Fibroblast of mammary gland (primary cell): ENCODE results near the gene TIMP3.

Experiments
- DNase-seq: peaks from one replicate; pipeline ENCODE4 v3.0.0-alpha.2; 2010; ENCODE audit warnings: low read depth
- H3K4me3 ChIP-seq: 2 replicates; pipeline ENCODE4 v1.5.1; 2011; ENCODE audit warnings: low read depth, mild to moderate bottlenecking, low read length, moderate library complexity; ENCODE audit not compliant: control insufficient read depth
- TF ChIP-seq, protein P1 (sequence below): conservative IDR thresholded peaks from 2 replicates; pipeline ENCODE4 v1.5.1; 2011; ENCODE audit warnings: low read depth, low read length, inconsistent platforms; ENCODE audit not compliant: control insufficient read depth, insufficient read depth

TIMP3 gene

DNA sequence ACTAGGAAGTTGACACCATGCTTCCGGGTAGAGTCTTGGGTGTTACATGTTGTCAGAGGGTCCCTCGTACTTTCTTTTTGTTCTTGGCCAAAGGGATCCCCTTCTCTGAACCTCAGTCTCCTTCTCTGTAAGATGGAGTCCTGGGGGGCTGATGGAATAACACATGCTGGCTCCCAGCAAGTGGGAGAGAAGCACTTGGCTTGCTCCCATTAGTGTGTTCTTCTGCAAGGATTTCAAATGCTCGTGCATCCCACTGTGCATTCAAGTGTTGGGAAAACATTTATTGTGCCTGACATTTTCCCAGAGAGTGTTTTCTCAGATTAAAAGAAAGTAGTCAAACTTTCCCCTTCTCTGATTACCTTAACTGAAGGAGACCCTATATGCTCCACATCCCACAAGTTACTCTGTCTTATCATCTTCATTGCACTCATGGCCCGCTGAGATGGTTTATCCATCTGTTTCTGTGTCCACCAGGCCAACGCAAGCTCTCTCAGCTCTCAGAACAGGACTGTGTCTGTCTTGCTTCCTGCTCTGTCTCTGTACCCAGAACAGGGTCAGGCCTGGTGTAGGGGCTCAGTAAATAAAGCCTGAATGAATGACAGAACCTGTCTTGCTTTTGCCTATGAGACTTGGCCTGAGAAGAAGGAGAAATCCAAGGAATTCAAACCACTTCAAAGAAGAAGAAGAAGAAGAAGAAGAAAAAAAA, 16.0 kb upstream of the TIMP3 start:
- TF ChIP-seq, protein P1, sequence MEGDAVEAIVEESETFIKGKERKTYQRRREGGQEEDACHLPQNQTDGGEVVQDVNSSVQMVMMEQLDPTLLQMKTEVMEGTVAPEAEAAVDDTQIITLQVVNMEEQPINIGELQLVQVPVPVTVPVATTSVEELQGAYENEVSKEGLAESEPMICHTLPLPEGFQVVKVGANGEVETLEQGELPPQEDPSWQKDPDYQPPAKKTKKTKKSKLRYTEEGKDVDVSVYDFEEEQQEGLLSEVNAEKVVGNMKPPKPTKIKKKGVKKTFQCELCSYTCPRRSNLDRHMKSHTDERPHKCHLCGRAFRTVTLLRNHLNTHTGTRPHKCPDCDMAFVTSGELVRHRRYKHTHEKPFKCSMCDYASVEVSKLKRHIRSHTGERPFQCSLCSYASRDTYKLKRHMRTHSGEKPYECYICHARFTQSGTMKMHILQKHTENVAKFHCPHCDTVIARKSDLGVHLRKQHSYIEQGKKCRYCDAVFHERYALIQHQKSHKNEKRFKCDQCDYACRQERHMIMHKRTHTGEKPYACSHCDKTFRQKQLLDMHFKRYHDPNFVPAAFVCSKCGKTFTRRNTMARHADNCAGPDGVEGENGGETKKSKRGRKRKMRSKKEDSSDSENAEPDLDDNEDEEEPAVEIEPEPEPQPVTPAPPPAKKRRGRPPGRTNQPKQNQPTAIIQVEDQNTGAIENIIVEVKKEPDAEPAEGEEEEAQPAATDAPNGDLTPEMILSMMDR, result no peak
- H3K4me3 ChIP-seq, result no peak overlapping the region

DNA sequence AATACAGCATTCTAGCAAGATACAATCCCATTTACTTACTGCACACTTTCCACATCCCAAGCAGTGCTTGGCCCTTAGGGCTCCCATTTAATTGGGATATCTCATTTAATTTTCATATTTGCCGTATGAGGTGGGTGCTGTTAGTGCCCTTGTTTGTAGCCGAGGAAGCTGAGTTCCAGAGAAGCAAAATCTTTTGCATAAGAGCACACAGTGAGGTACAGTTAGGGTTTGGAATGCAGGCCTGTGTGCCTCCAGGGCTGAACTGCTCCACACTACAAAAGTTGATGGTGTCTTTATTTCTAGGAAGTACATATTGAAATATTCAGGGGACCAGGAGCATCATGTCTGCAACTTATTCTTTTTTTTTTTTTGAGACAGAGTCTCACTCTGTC, 15.5 kb upstream of the TIMP3 start:
- DNase-seq, result no peak
- no peak overlapping the region for H3K4me3 ChIP-seq
- TF ChIP-seq, protein P1, result no peak

More for the DNA sequence above, 16.0 kb upstream of the TIMP3 start:
- DNase-seq, result no peak

DNA sequence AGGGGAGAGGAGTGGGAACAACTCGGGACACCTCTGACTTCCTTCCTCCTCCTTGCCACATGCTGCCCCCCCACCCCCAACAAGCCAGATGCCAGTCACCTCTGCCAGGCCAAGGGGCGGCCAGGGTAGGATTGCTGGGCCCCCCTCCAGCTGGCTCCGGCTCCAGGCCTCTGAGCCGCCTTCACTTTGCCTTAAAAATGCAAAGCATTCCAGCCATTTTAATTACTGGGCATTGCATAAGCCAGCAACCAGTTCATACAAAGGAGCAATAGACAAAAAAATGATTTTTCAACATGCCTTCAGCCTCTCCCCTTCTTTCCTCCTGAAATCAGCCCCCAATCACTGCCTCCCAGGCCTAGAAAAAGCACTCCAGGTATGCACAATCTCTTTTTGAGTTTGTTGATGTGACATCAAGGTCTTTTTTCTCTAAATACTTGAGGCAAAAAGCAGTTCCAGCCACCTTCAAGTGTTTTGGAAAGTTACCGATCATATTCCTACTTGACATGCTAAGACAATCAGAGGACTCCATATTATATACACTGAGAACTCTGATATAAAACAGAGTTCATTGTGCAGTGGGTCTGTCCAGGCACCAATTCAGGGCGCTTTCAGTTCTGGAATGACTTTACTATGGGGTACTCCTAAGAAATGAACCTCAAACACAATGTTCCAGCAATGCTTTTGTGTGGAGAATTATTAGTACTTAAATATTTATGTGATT, 12.4 kb upstream of the TIMP3 start:
- DNase-seq, result no peak
- TF ChIP-seq, protein P1, result no peak
- H3K4me3 ChIP-seq, result no peak overlapping the region

DNA sequence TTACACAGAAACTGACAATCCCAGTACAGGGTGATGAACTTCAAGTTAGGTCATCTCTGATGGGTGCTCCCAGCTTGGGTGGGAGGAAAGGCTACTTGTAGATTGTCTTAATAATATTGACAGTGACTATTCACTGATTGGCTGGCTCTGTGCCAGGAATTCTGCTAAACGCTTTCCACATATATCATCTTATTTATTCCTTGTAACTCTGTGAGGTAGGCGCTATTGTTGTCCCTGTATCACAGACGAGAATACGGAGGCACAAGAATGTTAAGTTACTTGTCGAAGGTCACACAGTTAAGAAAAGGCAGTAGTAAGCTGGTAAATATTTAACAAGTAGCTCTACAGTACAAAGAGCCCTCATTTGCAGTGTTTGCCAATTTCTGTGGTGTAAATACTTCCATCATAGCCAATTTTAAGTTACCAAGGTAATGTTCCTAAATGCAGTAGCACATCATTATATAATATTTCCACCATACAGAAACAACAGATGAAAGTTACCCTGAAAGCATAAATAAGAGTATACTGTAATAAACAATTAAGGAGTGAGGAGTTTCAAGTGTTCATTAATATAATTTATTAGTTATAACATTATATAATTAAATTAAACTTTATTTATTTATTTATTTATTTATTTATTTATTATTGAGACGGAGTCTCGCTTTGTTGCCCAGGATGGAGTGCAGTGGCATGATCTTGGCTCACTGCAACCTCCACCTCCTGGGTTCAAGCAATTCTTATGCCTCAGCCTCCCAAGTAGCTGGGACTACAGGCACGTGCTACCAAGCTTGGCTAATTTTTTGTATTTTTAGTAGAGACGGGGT, 11.5 kb upstream of the TIMP3 start:
- DNase-seq, result no peak
- TF ChIP-seq, protein P1, result no peak
- H3K4me3 ChIP-seq, result no peak overlapping the region

DNA sequence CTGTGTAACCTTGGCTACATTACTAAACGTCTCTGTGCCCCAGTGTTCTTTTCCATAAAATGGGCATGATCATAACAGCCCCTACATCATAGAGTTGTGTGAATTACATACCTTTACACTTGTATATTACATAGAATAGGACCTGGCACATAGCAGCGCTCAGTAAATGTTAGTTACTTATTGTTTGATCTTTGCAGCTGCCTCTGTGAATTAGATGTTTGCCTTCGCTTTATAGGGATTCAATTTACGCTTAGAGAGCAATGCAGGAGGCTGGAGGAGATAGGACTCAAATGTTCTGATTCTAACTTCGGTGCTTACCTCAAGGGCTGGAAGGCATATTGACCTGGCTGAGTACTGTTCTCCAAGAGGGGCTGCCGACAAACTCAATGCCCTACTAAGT, 10.4 kb upstream of the TIMP3 start:
- TF ChIP-seq, protein P1, result no peak
- no peak for DNase-seq
- no peak overlapping the region for H3K4me3 ChIP-seq

DNA sequence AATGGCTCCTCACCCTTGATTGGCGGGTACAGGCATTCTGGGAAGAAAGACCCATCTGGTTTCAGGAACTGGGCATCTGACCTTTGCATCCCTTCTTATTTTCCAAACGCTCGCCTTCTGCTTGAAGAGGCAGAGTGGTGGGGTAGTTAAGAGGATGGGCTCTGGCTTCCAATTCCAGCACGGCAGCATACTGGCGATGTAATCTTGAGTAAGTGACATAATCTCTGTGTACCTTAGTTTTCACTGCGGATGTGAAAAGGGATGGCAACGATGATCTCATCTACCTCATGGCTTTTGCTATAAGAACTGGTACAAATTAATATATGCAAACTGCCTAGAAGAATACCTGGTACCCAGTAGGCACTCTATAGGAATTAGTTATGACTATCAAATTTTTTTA, 10.0 kb upstream of the TIMP3 start:
- no peak overlapping the region for H3K4me3 ChIP-seq
- TF ChIP-seq, protein P1, result no peak
- DNase-seq, result no peak
